ENCODE measurements around the gene CCT5.

CCT5 gene

DNA sequence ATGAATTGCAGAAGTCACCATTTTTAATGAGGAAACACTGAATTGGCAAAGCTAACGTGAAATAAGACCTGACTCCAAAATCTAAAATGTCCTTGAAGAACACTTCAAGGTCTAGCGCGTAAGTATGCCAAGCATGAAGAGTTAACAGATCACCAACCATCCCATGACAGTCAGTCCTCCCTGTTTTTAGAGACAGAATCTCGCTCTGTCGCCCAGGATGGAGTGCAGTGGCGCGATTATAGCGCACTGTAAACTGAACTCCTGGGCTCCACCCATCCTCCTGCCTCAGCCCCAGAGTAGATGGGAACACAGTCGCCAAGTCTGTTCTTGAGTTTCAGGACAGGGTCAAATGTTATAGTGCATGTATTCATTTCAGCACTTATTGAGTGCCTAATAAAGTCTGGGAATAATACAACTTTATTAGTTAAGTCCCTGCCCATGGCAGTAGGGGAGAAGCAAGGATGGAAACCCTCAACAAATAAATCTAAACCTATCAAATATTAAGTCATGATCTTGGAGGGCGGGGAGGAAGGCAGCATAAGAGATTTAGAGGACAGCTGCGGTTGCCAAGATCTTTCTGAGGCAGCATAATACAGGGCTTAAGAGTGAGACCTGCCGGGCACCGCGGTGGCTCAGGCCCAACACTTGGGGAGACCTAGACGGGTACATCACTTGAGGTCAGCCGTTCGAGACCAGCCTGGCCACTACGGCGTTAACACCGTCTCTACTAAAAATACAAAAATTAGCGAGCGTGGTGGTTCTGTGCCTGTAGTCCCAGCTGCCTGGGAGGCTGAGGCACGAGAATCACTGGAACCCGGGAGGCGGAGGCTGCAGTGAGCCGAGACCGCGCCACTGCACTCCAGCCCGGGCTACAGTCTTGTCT is 1.5 kb upstream of the CCT5 start:
- no peaks in the 10 kb centered on the region for H3K9me3 ChIP-seq (ENCODE audit: insufficient read depth, low read depth, low read length)
- H3K4me1 ChIP-seq (ENCODE audit: insufficient read depth, low read length): peaks cover 6% of the 10 kb centered on the region; the same call in 1 of the 2 replicates
- H3K9ac ChIP-seq (ENCODE audit: low read depth, low read length): peak overlapping the region; percentile 100
- peak overlapping the region; percentile 89 for H3K4me3 ChIP-seq (ENCODE audit: low read length)
- H3K36me3 ChIP-seq (ENCODE audit: insufficient read depth, low read depth, low read length): peaks cover 18% of the 10 kb centered on the region
- H3K27me3 ChIP-seq (ENCODE audit: insufficient read depth, low read length): no peaks in the 10 kb centered on the region
- H3K27ac ChIP-seq (ENCODE audit: low read length): no peak overlapping the region

GRCh38 chr5:10250806-10251276 is 761 bp downstream of the CCT5 start:
- H3K9ac ChIP-seq (ENCODE audit: low read depth, low read length): peak overlapping the region; percentile 100
- H3K9me3 ChIP-seq (ENCODE audit: insufficient read depth, low read depth, low read length): no peaks in the 10 kb centered on the region
- H3K36me3 ChIP-seq (ENCODE audit: insufficient read depth, low read depth, low read length): peaks cover 41% of the 10 kb centered on the region
- H3K27me3 ChIP-seq (ENCODE audit: insufficient read depth, low read length): no peaks in the 10 kb centered on the region
- peaks cover 6% of the 10 kb centered on the region; the same call in 1 of the 2 replicates for H3K4me1 ChIP-seq (ENCODE audit: insufficient read depth, low read length)
- H3K27ac ChIP-seq (ENCODE audit: low read length): peak overlapping the region; percentile 96
- peak overlapping the region; percentile 89 for H3K4me3 ChIP-seq (ENCODE audit: low read length)

DNA sequence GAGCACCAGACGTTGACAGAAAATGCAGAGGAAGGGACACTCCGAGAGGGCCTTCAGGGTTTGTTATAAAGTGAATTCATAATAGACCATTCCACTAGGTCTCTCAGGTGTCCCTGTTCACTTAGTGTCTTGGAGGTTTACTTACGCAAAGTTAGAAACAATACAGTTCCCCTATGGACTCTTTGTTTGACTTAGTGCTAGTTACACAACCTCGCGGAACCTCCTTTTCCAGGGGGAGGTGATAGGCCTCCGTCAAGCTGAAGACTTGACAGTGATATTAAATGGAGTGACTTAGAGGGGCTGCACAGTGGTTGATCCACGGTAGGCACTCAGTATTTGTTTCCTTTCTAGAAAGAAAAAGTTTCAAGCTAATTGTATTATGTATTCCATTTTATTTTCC is 1.3 kb downstream of the CCT5 start:
- H3K9me3 ChIP-seq (ENCODE audit: insufficient read depth, low read depth, low read length): no peaks in the 10 kb centered on the region
- no peak overlapping the region for H3K27ac ChIP-seq (ENCODE audit: low read length)
- H3K27me3 ChIP-seq (ENCODE audit: insufficient read depth, low read length): no peaks in the 10 kb centered on the region
- H3K9ac ChIP-seq (ENCODE audit: low read depth, low read length): peak overlapping the region; percentile 100
- H3K4me3 ChIP-seq (ENCODE audit: low read length): peak overlapping the region; percentile 89
- H3K36me3 ChIP-seq (ENCODE audit: insufficient read depth, low read depth, low read length): peaks cover 46% of the 10 kb centered on the region
- peaks cover 6% of the 10 kb centered on the region; the same call in 1 of the 2 replicates for H3K4me1 ChIP-seq (ENCODE audit: insufficient read depth, low read length)

DNA sequence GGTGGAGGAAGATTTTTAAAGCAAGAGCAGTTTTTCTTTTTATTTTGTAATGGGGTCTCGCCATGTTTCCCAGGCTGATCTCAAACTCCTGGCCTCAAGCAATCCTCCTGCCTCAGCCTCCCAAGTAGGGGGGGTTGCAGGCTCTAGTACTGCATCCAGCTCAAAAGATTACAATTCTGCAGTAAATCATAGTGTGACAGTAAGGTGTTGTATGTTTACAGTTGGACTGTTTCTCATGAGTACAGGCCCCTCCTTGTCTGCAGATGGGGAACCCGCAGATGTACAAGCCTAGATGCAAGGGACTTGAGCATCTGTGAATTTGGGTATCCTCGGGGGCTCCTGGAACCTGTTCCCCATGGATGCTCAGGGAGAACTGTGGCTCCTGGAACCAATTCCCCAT is 3.3 kb downstream of the CCT5 start:
- no peaks in the 10 kb centered on the region for H3K9me3 ChIP-seq (ENCODE audit: insufficient read depth, low read depth, low read length)
- no peak overlapping the region for H3K27ac ChIP-seq (ENCODE audit: low read length)
- peaks cover 66% of the 10 kb centered on the region for H3K36me3 ChIP-seq (ENCODE audit: insufficient read depth, low read depth, low read length)
- peaks cover 6% of the 10 kb centered on the region; the same call in 1 of the 2 replicates for H3K4me1 ChIP-seq (ENCODE audit: insufficient read depth, low read length)
- no peaks in the 10 kb centered on the region for H3K27me3 ChIP-seq (ENCODE audit: insufficient read depth, low read length)
- no peak overlapping the region; the same call in 1 of the 2 replicates for H3K4me3 ChIP-seq (ENCODE audit: low read length)
- H3K9ac ChIP-seq (ENCODE audit: low read depth, low read length): no peak overlapping the region

DNA sequence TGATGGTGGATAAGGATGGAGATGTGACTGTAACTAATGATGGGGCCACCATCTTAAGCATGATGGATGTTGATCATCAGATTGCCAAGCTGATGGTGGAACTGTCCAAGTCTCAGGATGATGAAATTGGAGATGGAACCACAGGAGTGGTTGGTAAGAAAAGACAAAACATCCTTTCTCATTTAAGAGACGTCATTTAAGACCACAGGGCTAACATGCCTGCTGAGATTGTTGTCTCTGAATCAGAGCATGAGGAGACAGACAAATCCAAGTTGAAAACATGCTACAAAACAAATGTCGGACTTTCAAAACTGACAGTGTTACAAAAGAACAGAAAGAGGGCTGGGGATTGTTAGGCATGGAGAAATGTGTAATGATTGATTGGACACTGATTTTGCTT is 4.6 kb downstream of the CCT5 start:
- peaks cover 79% of the 10 kb centered on the region for H3K36me3 ChIP-seq (ENCODE audit: insufficient read depth, low read depth, low read length)
- H3K4me3 ChIP-seq (ENCODE audit: low read length): no peak overlapping the region
- no peaks in the 10 kb centered on the region for H3K9me3 ChIP-seq (ENCODE audit: insufficient read depth, low read depth, low read length)
- H3K27me3 ChIP-seq (ENCODE audit: insufficient read depth, low read length): no peaks in the 10 kb centered on the region
- H3K27ac ChIP-seq (ENCODE audit: low read length): no peak overlapping the region
- no peak overlapping the region for H3K9ac ChIP-seq (ENCODE audit: low read depth, low read length)
- H3K4me1 ChIP-seq (ENCODE audit: insufficient read depth, low read length): peaks cover 6% of the 10 kb centered on the region; the same call in 1 of the 2 replicates

DNA sequence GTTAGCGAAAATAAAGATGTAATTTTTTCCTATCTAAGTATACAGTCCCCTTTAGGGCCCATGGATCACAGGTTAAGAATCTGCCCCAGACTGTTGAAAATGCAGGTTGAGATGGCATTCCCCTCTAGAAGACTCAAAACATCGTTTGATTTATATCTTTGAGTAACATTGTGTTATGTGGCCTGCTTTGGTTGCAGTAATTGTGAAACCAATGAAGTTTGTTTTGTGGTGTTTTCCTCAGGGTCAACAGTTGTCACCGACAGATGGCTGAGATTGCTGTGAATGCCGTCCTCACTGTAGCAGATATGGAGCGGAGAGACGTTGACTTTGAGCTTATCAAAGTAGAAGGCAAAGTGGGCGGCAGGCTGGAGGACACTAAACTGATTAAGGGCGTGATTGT is 7.8 kb downstream of the CCT5 start:
- Histone ChIP-seq H3K4me1 (ENCODE audit: insufficient read depth, low read length) (no peaks in the 10 kb centered on the region), H3K36me3 (ENCODE audit: insufficient read depth, low read depth, low read length) (peaks cover 99% of the 10 kb centered on the region)

DNA sequence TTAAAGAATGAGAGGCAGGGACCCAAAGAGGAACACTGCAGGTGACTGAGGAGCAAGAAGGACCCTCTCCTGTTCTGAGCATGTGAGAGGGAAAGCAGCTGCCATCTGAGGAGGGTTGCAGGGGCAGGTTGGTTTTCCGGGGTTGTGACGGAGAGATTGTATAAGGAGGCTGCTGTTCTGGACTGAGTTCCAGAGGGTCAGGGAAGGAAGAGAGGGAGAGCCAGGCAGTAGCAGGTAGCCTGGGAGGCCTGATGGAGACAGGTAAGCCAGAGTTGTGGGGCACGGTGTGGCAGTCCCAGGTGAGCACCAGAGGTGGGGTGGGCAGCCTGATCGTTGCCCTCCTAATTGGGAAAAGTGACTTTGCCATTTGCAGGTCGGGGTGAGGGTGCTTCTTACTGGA is 9.8 kb downstream of the CCT5 start:
- Histone ChIP-seq H3K9me3 (ENCODE audit: insufficient read depth, low read depth, low read length) (no peaks in the 10 kb centered on the region), H3K4me3 (ENCODE audit: low read length) (no peak overlapping the region), H3K27ac (ENCODE audit: low read length) (no peak overlapping the region), H3K27me3 (ENCODE audit: insufficient read depth, low read length) (no peaks in the 10 kb centered on the region), H3K4me1 (ENCODE audit: insufficient read depth, low read length) (no peaks in the 10 kb centered on the region), H3K9ac (ENCODE audit: low read depth, low read length) (no peak overlapping the region), H3K36me3 (ENCODE audit: insufficient read depth, low read depth, low read length) (peaks cover 100% of the 10 kb centered on the region)

More for the DNA sequence above, 7.8 kb downstream of the CCT5 start:
- no peaks in the 10 kb centered on the region for H3K27me3 ChIP-seq (ENCODE audit: insufficient read depth, low read length)
- no peak overlapping the region for H3K27ac ChIP-seq (ENCODE audit: low read length)
- no peak overlapping the region for H3K9ac ChIP-seq (ENCODE audit: low read depth, low read length)
- no peak overlapping the region for H3K4me3 ChIP-seq (ENCODE audit: low read length)
- no peaks in the 10 kb centered on the region for H3K9me3 ChIP-seq (ENCODE audit: insufficient read depth, low read depth, low read length)

- Histone ChIP-seq H3K4me1 (ENCODE audit: insufficient read depth, low read length) (no peaks in the 10 kb centered on the region), H3K36me3 (ENCODE audit: insufficient read depth, low read depth, low read length) (peaks cover 100% of the 10 kb centered on the region), H3K27ac (ENCODE audit: low read length) (no peak overlapping the region), H3K27me3 (ENCODE audit: insufficient read depth, low read length) (no peaks in the 10 kb centered on the region), H3K4me3 (ENCODE audit: low read length) (no peak overlapping the region), H3K9me3 (ENCODE audit: insufficient read depth, low read depth, low read length) (no peaks in the 10 kb centered on the region), H3K9ac (ENCODE audit: low read depth, low read length) (no peak overlapping the region)
Observed at GRCh38 chr5:10261065-10261464, 11.0 kb downstream of the CCT5 start.

DNA sequence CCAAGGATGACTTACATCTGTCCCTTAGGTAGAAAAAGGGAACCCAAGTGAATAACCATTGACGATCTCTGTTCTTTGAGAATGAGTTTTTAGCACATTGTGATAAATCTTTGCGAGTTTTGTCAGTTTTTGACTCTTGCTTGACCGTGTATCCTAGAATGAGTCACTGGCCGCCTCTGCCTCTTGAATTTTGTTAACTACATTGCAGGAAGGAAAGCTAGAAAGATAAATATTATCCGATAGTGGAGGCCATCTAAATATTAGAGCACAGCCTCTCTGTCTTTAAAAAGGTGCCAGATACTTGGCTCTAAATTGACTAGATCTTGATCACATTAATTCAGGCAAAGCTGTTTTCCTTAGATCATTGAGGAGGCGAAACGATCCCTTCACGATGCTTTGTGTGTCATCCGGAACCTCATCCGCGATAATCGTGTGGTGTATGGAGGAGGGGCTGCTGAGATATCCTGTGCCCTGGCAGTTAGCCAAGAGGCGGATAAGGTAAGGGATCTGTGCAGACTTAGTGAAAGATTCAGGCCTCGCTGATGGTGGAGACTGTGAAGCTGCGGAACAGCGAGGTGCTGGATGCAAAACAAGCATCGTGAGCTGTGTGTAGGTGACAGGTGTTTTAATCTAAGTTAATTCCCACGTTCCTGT is 12.2 kb downstream of the CCT5 start:
- no peaks in the 10 kb centered on the region for H3K9me3 ChIP-seq (ENCODE audit: insufficient read depth, low read depth, low read length)
- H3K4me3 ChIP-seq (ENCODE audit: low read length): no peak overlapping the region
- H3K27me3 ChIP-seq (ENCODE audit: insufficient read depth, low read length): no peaks in the 10 kb centered on the region
- no peak overlapping the region for H3K9ac ChIP-seq (ENCODE audit: low read depth, low read length)
- H3K4me1 ChIP-seq (ENCODE audit: insufficient read depth, low read length): no peaks in the 10 kb centered on the region
- H3K36me3 ChIP-seq (ENCODE audit: insufficient read depth, low read depth, low read length): peaks cover 89% of the 10 kb centered on the region
- H3K27ac ChIP-seq (ENCODE audit: low read length): no peak overlapping the region

DNA sequence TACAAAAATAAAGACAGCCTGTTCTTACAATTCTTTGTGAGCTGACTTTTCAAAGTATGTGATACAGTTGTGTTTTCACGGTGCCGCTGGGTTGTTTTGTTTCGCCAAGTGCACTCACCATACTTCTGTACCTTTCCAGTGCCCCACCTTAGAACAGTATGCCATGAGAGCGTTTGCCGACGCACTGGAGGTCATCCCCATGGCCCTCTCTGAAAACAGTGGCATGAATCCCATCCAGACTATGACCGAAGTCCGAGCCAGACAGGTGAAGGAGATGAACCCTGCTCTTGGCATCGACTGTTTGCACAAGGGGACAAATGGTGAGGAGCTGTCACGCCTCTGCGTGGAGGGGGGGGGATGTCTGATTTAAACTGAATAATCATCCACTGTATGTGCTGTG is 12.9 kb downstream of the CCT5 start:
- no peaks in the 10 kb centered on the region for H3K9me3 ChIP-seq (ENCODE audit: insufficient read depth, low read depth, low read length)
- no peaks in the 10 kb centered on the region for H3K4me1 ChIP-seq (ENCODE audit: insufficient read depth, low read length)
- H3K27me3 ChIP-seq (ENCODE audit: insufficient read depth, low read length): no peaks in the 10 kb centered on the region
- H3K4me3 ChIP-seq (ENCODE audit: low read length): no peak overlapping the region
- peaks cover 81% of the 10 kb centered on the region for H3K36me3 ChIP-seq (ENCODE audit: insufficient read depth, low read depth, low read length)
- H3K9ac ChIP-seq (ENCODE audit: low read depth, low read length): no peak overlapping the region
- no peak overlapping the region for H3K27ac ChIP-seq (ENCODE audit: low read length)

DNA sequence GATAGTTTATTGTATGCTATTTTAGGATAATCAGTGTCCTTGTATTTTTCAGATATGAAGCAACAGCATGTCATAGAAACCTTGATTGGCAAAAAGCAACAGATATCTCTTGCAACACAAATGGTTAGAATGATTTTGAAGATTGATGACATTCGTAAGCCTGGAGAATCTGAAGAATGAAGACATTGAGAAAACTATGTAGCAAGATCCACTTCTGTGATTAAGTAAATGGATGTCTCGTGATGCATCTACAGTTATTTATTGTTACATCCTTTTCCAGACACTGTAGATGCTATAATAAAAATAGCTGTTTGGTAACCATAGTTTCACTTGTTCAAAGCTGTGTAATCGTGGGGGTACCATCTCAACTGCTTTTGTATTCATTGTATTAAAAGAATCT is 14.5 kb downstream of the CCT5 start:
- peaks cover 65% of the 10 kb centered on the region for H3K36me3 ChIP-seq (ENCODE audit: insufficient read depth, low read depth, low read length)
- no peak overlapping the region for H3K27ac ChIP-seq (ENCODE audit: low read length)
- no peaks in the 10 kb centered on the region for H3K4me1 ChIP-seq (ENCODE audit: insufficient read depth, low read length)

More for the DNA sequence above, 14.5 kb downstream of the CCT5 start:
- Histone ChIP-seq H3K9me3 (ENCODE audit: insufficient read depth, low read depth, low read length) (no peaks in the 10 kb centered on the region), H3K27me3 (ENCODE audit: insufficient read depth, low read length) (no peaks in the 10 kb centered on the region), H3K9ac (ENCODE audit: low read depth, low read length) (no peak overlapping the region), H3K4me3 (ENCODE audit: low read length) (no peak overlapping the region)
